Measurements from ENCODE around the gene MXD3. TPM values are rescaled to one million over a fixed set of nuclear protein-coding genes. Genes with fewer than 3 reads are reported as not detected.
A peak's percentile ranks its signal among the peaks of the same experiment; 100 is the strongest.

MXD3 gene
- total and polyA plus RNA-seq, 2 experiments from 2014 or later: 9.9 to 11.6 TPM

GRCh38 chr5:177295924-177296323 lies 15.8 kb downstream of the MXD3 start:
- ATAC-seq: no peak
- peaks cover 81% of the 10 kb centered on the region for H3K36me3 Mint-ChIP-seq (ENCODE audit: low read depth)
- Histone ChIP-seq H3F3A (replicated peaks; ENCODE audit: low read depth) (peaks cover 37% of the 10 kb centered on the region), H3K9me2 (ENCODE audit: insufficient read depth) (no peaks in the 10 kb centered on the region), H2AFZ (no peak overlapping the region), H3K27ac (ENCODE audit: low read depth) (peak overlapping the region; percentile 53), H3K36me3 (ENCODE audit: insufficient read depth) (peaks cover 42% of the 10 kb centered on the region), H3K27me3 (ENCODE audit: insufficient read depth) (no peaks in the 10 kb centered on the region), H3K79me2 (replicated peaks; ENCODE audit: insufficient read depth) (peaks cover 13% of the 10 kb centered on the region; the same call in 1 of the 2 replicates), H3K4me2 (no peak overlapping the region), H3K4me1 (ENCODE audit: insufficient read depth) (peaks cover 31% of the 10 kb centered on the region), H4K20me1 (replicated peaks; ENCODE audit: insufficient read depth) (peaks cover 41% of the 10 kb centered on the region), H3K4me3 (no peak overlapping the region)
- no peak overlapping the region; the same call in 1 of the 2 replicates for H3K27ac Mint-ChIP-seq
- TF ChIP-seq NANOG (IDR thresholded peaks at IDR 0.05; ENCODE audit: borderline replicate concordance) (no peak), JUNB (IDR thresholded peaks at IDR 0.05; ENCODE audit: unreplicated experiment) (no peak), ZNF462 (CRISPR knock-in tag; IDR thresholded peaks at IDR 0.05) (no peak), ZNF331 (CRISPR knock-in tag; IDR thresholded peaks at IDR 0.05; ENCODE audit: low read depth) (no peak), STAT1 (IDR thresholded peaks at IDR 0.05; ENCODE audit: unreplicated experiment) (no peak), CREB1 (CRISPR knock-in tag; IDR thresholded peaks at IDR 0.05; ENCODE audit: low read depth) (no peak), REST (IDR thresholded peaks at IDR 0.05; ENCODE audit: unreplicated experiment) (no peak), ZNF114 (CRISPR knock-in tag; IDR thresholded peaks at IDR 0.05) (no peak), CTCF (conservative IDR thresholded peaks at IDR 0.05; ENCODE audit: low read depth in 2 of 2) (no peak), EZH2phosphoT487 (IDR thresholded peaks at IDR 0.05; ENCODE audit: unreplicated experiment) (no peak), ETS1 (IDR thresholded peaks at IDR 0.05) (no peak), POLR2AphosphoS5 (IDR thresholded peaks at IDR 0.05; ENCODE audit: low read depth) (no peak), EZH2 (IDR thresholded peaks at IDR 0.05; ENCODE audit: low read depth, unreplicated experiment) (no peak)
- no peak overlapping the region for H3K4me3 Mint-ChIP-seq
- H3K27me3 Mint-ChIP-seq (ENCODE audit: insufficient read depth, low read depth, poor library complexity): peaks cover 30% of the 10 kb centered on the region
- no peak for DNase-seq (ENCODE audit: low spot score)
- peaks cover 48% of the 10 kb centered on the region for H3K4me1 Mint-ChIP-seq
- no peaks in the 10 kb centered on the region; the same call in 2 of the 3 replicates for H3K9me3 Mint-ChIP-seq

All from GM23338 (cell line).